Measurements from ENCODE around the gene FTSJ1. TPM values are rescaled to one million over a fixed set of nuclear protein-coding genes. Genes with fewer than 3 reads are reported as not detected.
"Not testable (repeated sequence)": the region's sequence is repeated elsewhere in the genome, so short reads cannot be mapped to it uniquely, and the experiment has no call there.

The FTSJ1 gene
- total RNA-seq, 1 experiment from 2014 or later, result 102 TPM

GRCh38 chrX:48497871-48498270 lies 21.9 kb downstream of the FTSJ1 start:
- no peak for DNase-seq (ENCODE audit: low spot score)

GRCh38 chrX:48498374-48498809 lies 22.4 kb downstream of the FTSJ1 start:
- no peak for DNase-seq (ENCODE audit: low spot score)

- DNase-seq (ENCODE audit: low spot score), result no peak
Measured at GRCh38 chrX:48504261-48504660, 28.3 kb downstream of the FTSJ1 start.

DNA sequence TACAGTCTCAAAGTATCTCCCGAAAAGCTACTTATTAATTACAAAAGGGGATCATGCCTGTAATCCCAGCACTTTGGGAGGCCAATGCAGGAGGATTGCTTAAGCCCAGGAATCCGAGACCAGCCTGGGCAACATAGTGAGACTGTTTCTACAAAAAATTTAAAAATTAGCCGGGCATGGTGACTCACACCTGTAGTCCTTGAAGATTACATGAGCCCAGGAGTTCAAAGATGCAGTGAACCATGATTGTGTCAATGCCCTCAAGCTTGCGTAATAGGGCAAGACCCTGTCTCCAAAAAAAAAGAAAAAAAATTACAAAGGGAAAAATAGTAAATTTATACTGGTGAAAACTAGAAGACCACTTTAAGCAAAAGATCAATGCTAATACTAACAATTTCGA lies 29.5 kb downstream of the FTSJ1 start:
- DNase-seq (ENCODE audit: low spot score), result no peak

DNA sequence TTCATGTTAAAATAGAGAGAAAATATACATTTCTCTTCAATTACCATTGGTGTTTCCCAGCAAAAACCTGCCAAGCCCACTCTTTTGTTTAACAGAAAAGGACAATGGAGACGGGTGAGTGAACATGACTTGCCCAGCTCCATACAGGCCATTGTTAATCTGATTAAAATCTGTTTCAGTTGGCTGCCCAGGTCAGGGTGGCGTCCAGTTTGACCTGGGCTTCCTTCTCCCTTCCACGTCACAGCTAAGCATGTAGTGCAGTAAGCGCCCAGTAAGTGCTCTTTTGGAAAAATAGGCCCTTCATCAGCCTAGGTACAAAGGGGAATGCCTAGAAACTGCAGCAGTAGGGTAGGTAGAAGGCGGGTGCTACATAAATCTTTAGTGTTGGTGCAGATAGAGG lies 31.2 kb downstream of the FTSJ1 start:
- DNase-seq (ENCODE audit: low spot score), result no peak

- peak; percentile 76 for DNase-seq (ENCODE audit: low spot score)
Measured at GRCh38 chrX:48508400-48509244, 32.6 kb downstream of the FTSJ1 start, which contains the start of gene PORCN. Gene PORCN (plus strand): TSS chrX:48508992. CDS start chrX:48509821, 829 bp downstream.

GRCh38 chrX:48509245-48509590 lies 33.2 kb downstream of the FTSJ1 start:
- DNase-seq (ENCODE audit: low spot score), result no peak

DNA sequence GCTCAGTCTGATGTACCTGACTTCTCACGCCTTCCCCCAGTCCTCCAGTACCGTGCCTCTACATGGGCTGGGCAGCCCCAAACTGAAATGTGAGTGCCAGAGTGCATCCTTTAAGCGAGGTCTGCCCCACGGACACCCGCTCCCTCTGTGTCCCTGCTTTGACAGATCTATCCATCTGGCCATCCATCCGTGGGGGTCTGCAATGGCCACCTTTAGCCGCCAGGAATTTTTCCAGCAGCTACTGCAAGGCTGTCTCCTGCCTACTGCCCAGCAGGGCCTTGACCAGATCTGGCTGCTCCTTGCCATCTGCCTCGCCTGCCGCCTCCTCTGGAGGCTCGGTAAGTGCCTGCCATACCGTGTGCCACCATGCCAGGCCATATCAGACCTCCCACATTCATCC lies 33.6 kb downstream of the FTSJ1 start:
- no peak for DNase-seq (ENCODE audit: low spot score)

DNA sequence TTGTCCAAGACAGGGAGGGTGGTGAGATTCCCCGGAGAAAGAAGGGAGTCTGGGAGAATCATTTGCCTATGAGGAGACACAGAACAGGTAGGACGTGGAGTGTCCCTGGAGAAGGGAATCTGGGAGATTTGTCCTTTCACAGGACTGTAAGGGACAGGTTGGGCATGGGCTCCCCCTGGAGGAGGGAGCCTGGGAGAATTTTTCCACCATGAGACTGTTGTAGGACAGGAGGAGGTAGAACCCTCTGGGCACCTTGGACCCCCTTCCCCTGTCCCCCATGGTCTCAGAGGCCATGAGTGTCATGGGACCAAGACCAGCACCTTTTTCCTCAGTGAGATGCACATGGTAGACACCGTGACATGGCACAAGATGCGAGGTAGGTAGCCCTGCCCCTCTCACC lies 35.6 kb downstream of the FTSJ1 start:
- DNase-seq (ENCODE audit: low spot score), result peak; percentile 69

DNA sequence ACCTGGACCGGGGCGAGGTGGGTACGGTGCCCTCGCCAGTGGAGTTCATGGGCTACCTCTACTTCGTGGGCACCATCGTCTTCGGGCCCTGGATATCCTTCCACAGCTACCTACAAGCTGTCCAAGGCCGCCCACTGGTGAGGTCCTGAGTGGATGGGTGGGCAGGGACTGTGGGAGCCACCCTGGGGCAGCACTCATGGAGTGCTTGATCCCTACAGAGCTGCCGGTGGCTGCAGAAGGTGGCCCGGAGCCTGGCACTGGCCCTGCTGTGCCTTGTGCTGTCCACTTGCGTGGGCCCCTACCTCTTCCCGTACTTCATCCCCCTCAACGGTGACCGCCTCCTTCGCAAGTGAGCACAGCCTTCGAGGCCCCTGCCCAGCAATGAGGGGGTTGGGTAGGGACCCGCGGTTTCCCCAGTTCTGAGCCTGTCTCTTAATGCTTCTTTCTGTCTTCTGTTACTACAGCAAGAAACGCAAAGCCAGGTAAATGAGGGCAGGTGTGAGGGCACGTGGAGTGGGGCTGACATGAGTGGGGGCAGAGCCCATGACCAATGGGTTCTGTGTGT lies 36.5 kb downstream of the FTSJ1 start:
- no peak for DNase-seq (ENCODE audit: low spot score)

DNA sequence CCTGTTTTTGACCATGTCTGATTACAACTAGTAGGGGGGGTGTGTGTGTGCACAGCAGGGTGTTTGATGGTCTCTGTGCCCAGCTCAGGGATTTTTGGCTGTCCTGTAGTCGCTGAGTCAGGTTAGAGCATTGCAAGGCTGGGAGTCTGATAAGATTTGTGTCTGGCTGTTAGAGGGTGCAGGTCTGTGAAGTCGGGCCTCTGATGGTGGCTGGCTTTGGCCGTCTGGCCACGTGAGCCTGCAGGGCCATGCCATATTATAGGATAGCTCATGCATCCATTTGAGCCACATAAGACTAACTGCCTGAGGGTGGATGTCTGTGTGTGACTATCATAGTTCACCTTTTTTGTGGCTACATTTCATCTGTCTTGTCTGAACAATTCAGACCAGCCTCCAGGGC lies 37.7 kb downstream of the FTSJ1 start:
- no peak for DNase-seq (ENCODE audit: low spot score)

- no peak for DNase-seq (ENCODE audit: low spot score)
Measured at GRCh38 chrX:48514126-48514806, 38.3 kb downstream of the FTSJ1 start.

DNA sequence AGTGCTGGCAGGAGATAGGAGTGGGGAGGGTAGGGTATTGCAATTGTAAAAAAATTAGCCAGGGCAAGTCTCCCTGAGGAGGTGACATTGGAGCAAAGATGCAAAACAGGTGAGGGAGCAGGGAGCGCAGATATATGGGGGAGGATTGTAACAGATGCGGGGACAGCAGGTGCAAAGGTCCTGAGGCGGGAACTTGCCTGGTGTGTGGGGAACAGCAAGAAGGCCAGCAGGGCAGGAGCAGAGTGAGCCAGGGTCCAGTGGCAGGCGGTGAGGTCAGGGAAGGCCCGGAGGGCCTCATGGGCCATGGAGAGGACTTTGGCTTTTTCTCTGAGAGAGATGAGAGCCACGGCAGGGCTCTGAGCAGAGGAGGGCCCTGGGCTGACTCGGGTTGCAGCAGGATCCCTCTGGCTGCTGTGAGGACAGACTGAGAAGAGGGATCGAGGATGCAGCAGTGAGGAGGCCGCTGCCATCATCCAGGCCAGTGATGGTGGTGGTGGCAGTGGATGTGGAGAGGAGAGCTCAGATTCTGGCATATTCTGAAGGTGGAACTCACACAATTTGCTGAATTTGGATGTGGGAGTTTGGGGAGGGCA lies 39.0 kb downstream of the FTSJ1 start:
- DNase-seq (ENCODE audit: low spot score), result no peak

DNA sequence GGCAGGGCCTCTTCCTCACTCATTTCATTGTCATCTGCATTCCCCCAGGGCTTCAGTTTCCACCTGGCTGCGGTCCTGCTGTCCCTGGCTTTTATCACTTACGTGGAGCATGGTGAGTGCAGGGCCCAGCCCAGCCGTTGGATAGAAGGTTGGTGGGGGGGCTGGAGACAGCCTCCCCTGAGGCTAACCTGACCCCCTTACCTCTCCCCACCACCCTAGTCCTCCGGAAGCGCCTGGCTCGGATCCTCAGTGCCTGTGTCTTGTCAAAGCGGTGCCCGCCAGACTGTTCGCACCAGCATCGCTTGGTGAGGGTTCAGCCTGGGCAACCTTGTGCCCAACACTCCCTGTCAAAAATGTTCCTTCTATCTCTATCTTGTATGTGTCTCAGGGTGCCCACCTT lies 39.8 kb downstream of the FTSJ1 start:
- DNase-seq (ENCODE audit: low spot score), result no peak

GRCh38 chrX:48516285-48516684 lies 40.3 kb downstream of the FTSJ1 start:
- no peak for DNase-seq (ENCODE audit: low spot score)

GRCh38 chrX:48516987-48517386 lies 41.0 kb downstream of the FTSJ1 start:
- no peak for DNase-seq (ENCODE audit: low spot score)

GRCh38 chrX:48519481-48519880 lies 43.5 kb downstream of the FTSJ1 start:
- not testable (repeated sequence) for DNase-seq (ENCODE audit: low spot score)

DNA sequence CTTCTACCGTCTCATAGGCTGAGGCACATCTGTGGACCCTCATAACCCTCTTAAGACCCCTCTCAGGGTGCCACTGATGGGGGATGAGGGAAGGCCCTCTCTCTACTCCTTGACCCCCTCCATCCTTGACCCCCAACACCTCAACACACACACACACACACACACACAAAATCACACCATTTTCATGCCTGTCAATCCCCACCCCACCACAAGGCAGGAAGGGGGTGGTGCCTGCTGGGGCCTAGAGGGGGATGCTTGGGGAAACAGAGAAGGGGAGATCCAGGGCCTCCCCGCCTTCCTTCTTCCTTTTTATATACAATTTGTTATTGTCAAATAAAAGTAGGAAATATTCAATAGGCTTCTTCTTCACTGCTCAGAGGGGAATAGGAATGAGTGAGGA lies 44.5 kb downstream of the FTSJ1 start:
- DNase-seq (ENCODE audit: low spot score), result no peak

GRCh38 chrX:48520976-48521352 lies 45.0 kb downstream of the FTSJ1 start:
- DNase-seq (ENCODE audit: low spot score), result no peak

GRCh38 chrX:48521353-48522243 lies 45.6 kb downstream of the FTSJ1 start, which contains the start of gene EBP:
Gene EBP (plus strand): TSS chrX:48521808. CDS start chrX:48523772, 1,964 bp downstream.
- DNase-seq (ENCODE audit: low spot score), result peak; percentile 97

- peak; percentile 11 for DNase-seq (ENCODE audit: low spot score)
Measured at GRCh38 chrX:48522291-48522690, 46.3 kb downstream of the FTSJ1 start.
